HEK293 (cell line): ENCODE results near the gene HES1.
A peak's percentile ranks its signal among the peaks of the same experiment; 100 is the strongest.

Experiments used
- GLIS1 ChIP-seq: fragments of 450-650 bp; formaldehyde crosslinking; IDR thresholded peaks from 2 replicates; pipeline ENCODE4 v1.5.1; 2016; ENCODE audit warnings: missing biosample characterization, missing genetic modification characterization
- KLF9 ChIP-seq: fragments of 450-650 bp; formaldehyde crosslinking; IDR thresholded peaks from 2 replicates; pipeline ENCODE4 v1.5.1; 2016; ENCODE audit warnings: missing biosample characterization, missing genetic modification characterization, low read depth
- MYNN ChIP-seq: fragments of 450-650 bp; formaldehyde crosslinking; IDR thresholded peaks from 2 replicates; pipeline ENCODE4 v1.5.1; 2016; ENCODE audit warnings: missing biosample characterization, missing genetic modification characterization, borderline replicate concordance
- OSR2 ChIP-seq: fragments of 450-650 bp; formaldehyde crosslinking; IDR thresholded peaks from 2 replicates; pipeline ENCODE4 v1.5.1; 2016; ENCODE audit warnings: missing biosample characterization, missing genetic modification characterization
- REST ChIP-seq: fragments of 450-650 bp; formaldehyde crosslinking; IDR thresholded peaks from 2 replicates; pipeline ENCODE4 v1.5.1; 2016; ENCODE audit warnings: missing biosample characterization, missing genetic modification characterization
- SCRT2 ChIP-seq: fragments of 450-650 bp; formaldehyde crosslinking; IDR thresholded peaks from 2 replicates; pipeline ENCODE4 v1.5.1; 2016; ENCODE audit warnings: missing biosample characterization, missing genetic modification characterization
- SETDB1 ChIP-seq: IDR thresholded peaks from one replicate; pipeline ENCODE4 v1.6.1; 2017; ENCODE audit warnings: mild to moderate bottlenecking, low read length, moderate library complexity, mixed read lengths; ENCODE audit not compliant: insufficient read length
- SP7 ChIP-seq: fragments of 450-650 bp; formaldehyde crosslinking; IDR thresholded peaks from 2 replicates; pipeline ENCODE4 v1.5.1; 2016; ENCODE audit warnings: missing biosample characterization, missing genetic modification characterization
- YY1 ChIP-seq: fragments of 450-650 bp; formaldehyde crosslinking; IDR thresholded peaks from 2 replicates; pipeline ENCODE4 v1.5.1; 2018; ENCODE audit warnings: missing biosample characterization, missing genetic modification characterization
- ZBTB20 ChIP-seq: fragments of 450-650 bp; formaldehyde crosslinking; IDR thresholded peaks from 2 replicates; pipeline ENCODE4 v1.5.1; 2016; ENCODE audit warnings: missing biosample characterization, missing genetic modification characterization
- ZBTB7A ChIP-seq: fragments of 450-650 bp; formaldehyde crosslinking; IDR thresholded peaks from 2 replicates; pipeline ENCODE4 v1.5.1; 2016; ENCODE audit warnings: low read depth, missing biosample characterization, missing genetic modification characterization
- ZEB2 ChIP-seq: fragments of 450-650 bp; formaldehyde crosslinking; IDR thresholded peaks from 2 replicates; pipeline ENCODE4 v1.5.1; 2016; ENCODE audit warnings: missing biosample characterization, missing genetic modification characterization
- ZNF214 ChIP-seq: fragments of 450-650 bp; formaldehyde crosslinking; IDR thresholded peaks from 2 replicates; pipeline ENCODE4 v1.5.1; 2017; ENCODE audit warnings: missing biosample characterization, mild to moderate bottlenecking, missing genetic modification characterization, borderline replicate concordance
- ZNF26 ChIP-seq: fragments of 450-650 bp; formaldehyde crosslinking; IDR thresholded peaks from 2 replicates; pipeline ENCODE4 v1.5.1; 2016; ENCODE audit warnings: missing biosample characterization, missing genetic modification characterization
- ZNF473 ChIP-seq: fragments of 450-650 bp; formaldehyde crosslinking; IDR thresholded peaks from 2 replicates; pipeline ENCODE4 v1.5.1; 2017; ENCODE audit warnings: missing biosample characterization, missing genetic modification characterization
- ZNF600 ChIP-seq: fragments of 450-650 bp; formaldehyde crosslinking; IDR thresholded peaks from 2 replicates; pipeline ENCODE4 v1.5.1; 2016; ENCODE audit warnings: missing biosample characterization, missing genetic modification characterization
- ZNF621 ChIP-seq: fragments of 450-650 bp; formaldehyde crosslinking; IDR thresholded peaks from 2 replicates; pipeline ENCODE4 v1.5.1; 2017; ENCODE audit warnings: missing biosample characterization, missing genetic modification characterization
- ZNF626 ChIP-seq: fragments of 450-650 bp; sonication (Bioruptor Pico); formaldehyde crosslinking; IDR thresholded peaks from 2 replicates; pipeline ENCODE4 v1.5.1; 2018; ENCODE audit warnings: missing biosample characterization, missing genetic modification characterization, inconsistent platforms
- ZNF843 ChIP-seq: fragments of 450-650 bp; formaldehyde crosslinking; IDR thresholded peaks from 2 replicates; pipeline ENCODE4 v1.5.1; 2016; ENCODE audit warnings: missing biosample characterization, missing genetic modification characterization
- TF ChIP-seq, protein P1 (sequence below): fragments of 450-650 bp; formaldehyde crosslinking; IDR thresholded peaks from 2 replicates; pipeline ENCODE4 v1.5.1; 2016; ENCODE audit warnings: missing biosample characterization, missing genetic modification characterization
- TF ChIP-seq, protein P2 (sequence below): fragments of 450-650 bp; formaldehyde crosslinking; conservative IDR thresholded peaks from 2 replicates; pipeline ENCODE4 v1.5.1; 2016; ENCODE audit warnings: low read depth, missing biosample characterization, missing genetic modification characterization
- TF ChIP-seq, protein P3 (sequence below): fragments of 450-650 bp; formaldehyde crosslinking; IDR thresholded peaks from 2 replicates; pipeline ENCODE4 v1.5.1; 2016; ENCODE audit warnings: missing biosample characterization, missing genetic modification characterization
- TF ChIP-seq, protein P4 (sequence below): fragments of 450-650 bp; formaldehyde crosslinking; IDR thresholded peaks from 2 replicates; pipeline ENCODE4 v1.5.1; 2017; ENCODE audit warnings: missing biosample characterization, missing genetic modification characterization

The HES1 gene

GRCh38 chr3:194166682-194167479 lies 30.9 kb downstream of the HES1 start (continued):
- TF ChIP-seq REST: no peak
- TF ChIP-seq, protein P1, sequence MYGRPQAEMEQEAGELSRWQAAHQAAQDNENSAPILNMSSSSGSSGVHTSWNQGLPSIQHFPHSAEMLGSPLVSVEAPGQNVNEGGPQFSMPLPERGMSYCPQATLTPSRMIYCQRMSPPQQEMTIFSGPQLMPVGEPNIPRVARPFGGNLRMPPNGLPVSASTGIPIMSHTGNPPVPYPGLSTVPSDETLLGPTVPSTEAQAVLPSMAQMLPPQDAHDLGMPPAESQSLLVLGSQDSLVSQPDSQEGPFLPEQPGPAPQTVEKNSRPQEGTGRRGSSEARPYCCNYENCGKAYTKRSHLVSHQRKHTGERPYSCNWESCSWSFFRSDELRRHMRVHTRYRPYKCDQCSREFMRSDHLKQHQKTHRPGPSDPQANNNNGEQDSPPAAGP (tag by site-specific recombination): no peak; the same call in 1 of the 2 replicates
- no peak for TF ChIP-seq SETDB1
- TF ChIP-seq YY1: no peak
- TF ChIP-seq, protein P2, sequence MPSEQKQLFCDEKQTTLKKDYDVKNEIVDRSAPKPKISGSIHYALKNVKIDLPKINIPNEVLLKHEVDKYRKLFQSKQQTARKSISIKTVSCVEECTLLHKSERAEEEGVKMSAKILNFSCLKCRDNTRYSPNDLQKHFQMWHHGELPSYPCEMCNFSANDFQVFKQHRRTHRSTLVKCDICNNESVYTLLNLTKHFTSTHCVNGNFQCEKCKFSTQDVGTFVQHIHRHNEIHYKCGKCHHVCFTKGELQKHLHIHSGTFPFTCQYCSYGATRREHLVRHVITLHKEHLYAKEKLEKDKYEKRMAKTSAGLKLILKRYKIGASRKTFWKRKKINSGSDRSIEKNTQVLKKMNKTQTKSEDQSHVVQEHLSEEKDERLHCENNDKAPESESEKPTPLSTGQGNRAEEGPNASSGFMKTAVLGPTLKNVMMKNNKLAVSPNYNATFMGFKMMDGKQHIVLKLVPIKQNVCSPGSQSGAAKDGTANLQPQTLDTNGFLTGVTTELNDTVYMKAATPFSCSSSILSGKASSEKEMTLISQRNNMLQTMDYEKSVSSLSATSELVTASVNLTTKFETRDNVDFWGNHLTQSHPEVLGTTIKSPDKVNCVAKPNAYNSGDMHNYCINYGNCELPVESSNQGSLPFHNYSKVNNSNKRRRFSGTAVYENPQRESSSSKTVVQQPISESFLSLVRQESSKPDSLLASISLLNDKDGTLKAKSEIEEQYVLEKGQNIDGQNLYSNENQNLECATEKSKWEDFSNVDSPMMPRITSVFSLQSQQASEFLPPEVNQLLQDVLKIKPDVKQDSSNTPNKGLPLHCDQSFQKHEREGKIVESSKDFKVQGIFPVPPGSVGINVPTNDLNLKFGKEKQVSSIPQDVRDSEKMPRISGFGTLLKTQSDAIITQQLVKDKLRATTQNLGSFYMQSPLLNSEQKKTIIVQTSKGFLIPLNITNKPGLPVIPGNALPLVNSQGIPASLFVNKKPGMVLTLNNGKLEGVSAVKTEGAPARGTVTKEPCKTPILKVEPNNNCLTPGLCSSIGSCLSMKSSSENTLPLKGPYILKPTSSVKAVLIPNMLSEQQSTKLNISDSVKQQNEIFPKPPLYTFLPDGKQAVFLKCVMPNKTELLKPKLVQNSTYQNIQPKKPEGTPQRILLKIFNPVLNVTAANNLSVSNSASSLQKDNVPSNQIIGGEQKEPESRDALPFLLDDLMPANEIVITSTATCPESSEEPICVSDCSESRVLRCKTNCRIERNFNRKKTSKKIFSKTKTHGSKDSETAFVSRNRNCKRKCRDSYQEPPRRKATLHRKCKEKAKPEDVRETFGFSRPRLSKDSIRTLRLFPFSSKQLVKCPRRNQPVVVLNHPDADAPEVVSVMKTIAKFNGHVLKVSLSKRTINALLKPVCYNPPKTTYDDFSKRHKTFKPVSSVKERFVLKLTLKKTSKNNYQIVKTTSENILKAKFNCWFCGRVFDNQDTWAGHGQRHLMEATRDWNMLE (tag by site-specific recombination): no peak
- TF ChIP-seq ZNF600 (tag by site-specific recombination): 0 out of 2 replicates have a peak, but pooled peaks have one; percentile 28
- TF ChIP-seq, protein P3, sequence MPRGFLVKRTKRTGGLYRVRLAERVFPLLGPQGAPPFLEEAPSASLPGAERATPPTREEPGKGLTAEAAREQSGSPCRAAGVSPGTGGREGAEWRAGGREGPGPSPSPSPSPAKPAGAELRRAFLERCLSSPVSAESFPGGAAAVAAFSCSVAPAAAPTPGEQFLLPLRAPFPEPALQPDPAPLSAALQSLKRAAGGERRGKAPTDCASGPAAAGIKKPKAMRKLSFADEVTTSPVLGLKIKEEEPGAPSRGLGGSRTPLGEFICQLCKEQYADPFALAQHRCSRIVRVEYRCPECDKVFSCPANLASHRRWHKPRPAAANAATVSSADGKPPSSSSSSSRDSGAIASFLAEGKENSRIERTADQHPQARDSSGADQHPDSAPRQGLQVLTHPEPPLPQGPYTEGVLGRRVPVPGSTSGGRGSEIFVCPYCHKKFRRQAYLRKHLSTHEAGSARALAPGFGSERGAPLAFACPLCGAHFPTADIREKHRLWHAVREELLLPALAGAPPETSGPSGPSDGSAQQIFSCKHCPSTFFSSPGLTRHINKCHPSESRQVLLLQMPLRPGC: no peak
- peak; percentile 10; the same call in 1 of the 2 replicates for TF ChIP-seq ZEB2
- TF ChIP-seq ZNF473 (tag by site-specific recombination): no peak
- TF ChIP-seq ZBTB7A: no peak
- TF ChIP-seq, protein P4, sequence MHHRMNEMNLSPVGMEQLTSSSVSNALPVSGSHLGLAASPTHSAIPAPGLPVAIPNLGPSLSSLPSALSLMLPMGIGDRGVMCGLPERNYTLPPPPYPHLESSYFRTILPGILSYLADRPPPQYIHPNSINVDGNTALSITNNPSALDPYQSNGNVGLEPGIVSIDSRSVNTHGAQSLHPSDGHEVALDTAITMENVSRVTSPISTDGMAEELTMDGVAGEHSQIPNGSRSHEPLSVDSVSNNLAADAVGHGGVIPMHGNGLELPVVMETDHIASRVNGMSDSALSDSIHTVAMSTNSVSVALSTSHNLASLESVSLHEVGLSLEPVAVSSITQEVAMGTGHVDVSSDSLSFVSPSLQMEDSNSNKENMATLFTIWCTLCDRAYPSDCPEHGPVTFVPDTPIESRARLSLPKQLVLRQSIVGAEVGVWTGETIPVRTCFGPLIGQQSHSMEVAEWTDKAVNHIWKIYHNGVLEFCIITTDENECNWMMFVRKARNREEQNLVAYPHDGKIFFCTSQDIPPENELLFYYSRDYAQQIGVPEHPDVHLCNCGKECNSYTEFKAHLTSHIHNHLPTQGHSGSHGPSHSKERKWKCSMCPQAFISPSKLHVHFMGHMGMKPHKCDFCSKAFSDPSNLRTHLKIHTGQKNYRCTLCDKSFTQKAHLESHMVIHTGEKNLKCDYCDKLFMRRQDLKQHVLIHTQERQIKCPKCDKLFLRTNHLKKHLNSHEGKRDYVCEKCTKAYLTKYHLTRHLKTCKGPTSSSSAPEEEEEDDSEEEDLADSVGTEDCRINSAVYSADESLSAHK: no peak
- TF ChIP-seq MYNN (tag by site-specific recombination): peak; percentile 49; the same call in 1 of the 2 replicates
- TF ChIP-seq SCRT2 (tag by site-specific recombination): peak; percentile 85
- TF ChIP-seq KLF9 (tag by site-specific recombination): peak; percentile 68
- 0 out of 2 replicates have a peak, but pooled peaks have one; percentile 23 for TF ChIP-seq GLIS1
- no peak for TF ChIP-seq ZNF626 (tag by site-specific recombination)
- TF ChIP-seq OSR2: 0 out of 2 replicates have a peak, but pooled peaks have one; percentile 13
- no peak for TF ChIP-seq ZNF214
- no peak for TF ChIP-seq ZNF26
- TF ChIP-seq SP7 (tag by site-specific recombination): peak; percentile 67; the same call in 1 of the 2 replicates
- no peak for TF ChIP-seq ZNF843 (tag by site-specific recombination)
- no peak for TF ChIP-seq ZBTB20 (tag by site-specific recombination)
- no peak for TF ChIP-seq ZNF621 (tag by site-specific recombination)
